Panc1 (cell line): ENCODE results near the gene SPEM2. TPM values are rescaled to one million over a fixed set of nuclear protein-coding genes. Genes with fewer than 3 reads are reported as not detected.
A peak's percentile ranks its signal among the peaks of the same experiment; 100 is the strongest.

Experiments
- ATAC-seq: fragments of 200-7000 bp; cut with Tn5 transposase; 2 replicates; pipeline ENCODE4 v1.9.1; 2020; ENCODE audit warnings: mild to moderate bottlenecking, moderate library complexity
- BruUV-seq: library from RNA; stranded (reverse); fragments of 400-500 nt; replicated peaks from 2 replicates; lab custom pipeline; 2021; lab: Mats Ljungman, UMichigan
- CTCF ChIA-PET: fragments of 300-600 bp; sonication (Branson Sonifier 250); formaldehyde crosslinking; loops from one replicate; lab custom pipeline; 2022; ENCODE audit warnings: antibody characterized with exemption; lab: Charles Lee
- POLR2A ChIA-PET: fragments of 300-600 bp; sonication (Branson Sonifier 250); formaldehyde crosslinking; loops from one replicate; lab custom pipeline; 2022; ENCODE audit warnings: antibody characterized with exemption; lab: Charles Lee
- DNase-seq: peaks from one replicate; pipeline ENCODE4 v3.0.0-alpha.2; 2010; ENCODE audit warnings: low read depth, low spot score
- H3K27ac ChIP-seq: 2 replicates; pipeline ENCODE4 v1.5.1; 2011; ENCODE audit warnings: mild to moderate bottlenecking, low read length, inconsistent platforms
- H3K27me3 ChIP-seq: fragments of 200-500 bp; sonication (Bioruptor generic); 2 replicates; pipeline ENCODE4 v1.6.0; 2014; ENCODE audit warnings: low read length, inconsistent platforms; ENCODE audit not compliant: control insufficient read depth, insufficient read depth
- H3K36me3 ChIP-seq: fragments of 200-500 bp; sonication (Bioruptor generic); 2 replicates; pipeline ENCODE4 v1.5.1; 2014; ENCODE audit warnings: inconsistent platforms, mild to moderate bottlenecking, low read length, moderate library complexity; ENCODE audit not compliant: control insufficient read depth, insufficient read depth
- H3K4me1 ChIP-seq: 2 replicates; pipeline ENCODE4 v1.5.1; 2011; ENCODE audit warnings: inconsistent platforms, mild to moderate bottlenecking, low read length, moderate library complexity; ENCODE audit not compliant: control insufficient read depth, insufficient read depth
- H3K4me3 ChIP-seq, 2 experiments: 2 replicates each; pipeline ENCODE4 v1.5.1; 2011 to 2012; ENCODE audit warnings: low read depth in 2 of 2, low read length in 2 of 2, mild to moderate bottlenecking in 2 of 2, inconsistent platforms in 1 of 2, moderate library complexity in 1 of 2
- H3K9me3 ChIP-seq: fragments of 200-500 bp; sonication (Bioruptor generic); 2 replicates; pipeline ENCODE4 v1.5.1; 2014; ENCODE audit warnings: low read depth, mild to moderate bottlenecking, inconsistent platforms, low read length, moderate library complexity; ENCODE audit not compliant: control insufficient read depth, insufficient read depth
- POLR2AphosphoS5 ChIP-seq: IDR thresholded peaks from 2 replicates; pipeline ENCODE4 v1.6.1; 2012; ENCODE audit warnings: mild to moderate bottlenecking, low read depth, low read length, moderate library complexity
- SIN3A ChIP-seq: IDR thresholded peaks from 2 replicates; pipeline ENCODE4 v1.6.1; 2012; ENCODE audit warnings: low read depth, mild to moderate bottlenecking, low read length, moderate library complexity, borderline replicate concordance; ENCODE audit not compliant: insufficient read depth
- TCF7L2 ChIP-seq: IDR thresholded peaks from 2 replicates; pipeline ENCODE4 v1.6.1; 2011; ENCODE audit warnings: mild to moderate bottlenecking, low read depth, low read length, inconsistent platforms
- in situ Hi-C: cut with HindIII; loops from 2 replicates; pipeline ENCODE4 v1.10.0; 2016; ENCODE audit warnings: low sequenced_read_pairs, low pct_unique_long_range_greater_than_20kb
- intact Hi-C: fragments of 100-400 bp; cut with micrococcal nuclease; formaldehyde crosslinking; loops from one replicate; pipeline ENCODE4 v1.10.0; 2022; ENCODE audit not compliant: unreplicated experiment
- total RNA-seq: library from RNA; stranded (reverse); gene quantifications from one replicate; pipeline ENCODE4 v1.2.1, GENCODE V29; 2021; ENCODE audit not compliant: unreplicated experiment
- TF ChIP-seq, protein P1 (sequence below), 2 experiments: IDR thresholded peaks; 2 replicates each; pipeline ENCODE4 v1.6.1; 2011 to 2012; ENCODE audit warnings: low read depth in 2 of 2, control low read depth in 1 of 2, low read length in 1 of 2, mild to moderate bottlenecking in 1 of 2, moderate library complexity in 1 of 2; ENCODE audit not compliant: insufficient read depth in 1 of 2
- TF ChIP-seq, protein P2 (sequence below): fragments of 450-650 bp; IDR thresholded peaks from 2 replicates; pipeline ENCODE4 v1.5.1; 2017; ENCODE audit warnings: mild to moderate bottlenecking

Gene SPEM2
- total RNA-seq, 1 experiment from 2014 or later: not detected

DNA sequence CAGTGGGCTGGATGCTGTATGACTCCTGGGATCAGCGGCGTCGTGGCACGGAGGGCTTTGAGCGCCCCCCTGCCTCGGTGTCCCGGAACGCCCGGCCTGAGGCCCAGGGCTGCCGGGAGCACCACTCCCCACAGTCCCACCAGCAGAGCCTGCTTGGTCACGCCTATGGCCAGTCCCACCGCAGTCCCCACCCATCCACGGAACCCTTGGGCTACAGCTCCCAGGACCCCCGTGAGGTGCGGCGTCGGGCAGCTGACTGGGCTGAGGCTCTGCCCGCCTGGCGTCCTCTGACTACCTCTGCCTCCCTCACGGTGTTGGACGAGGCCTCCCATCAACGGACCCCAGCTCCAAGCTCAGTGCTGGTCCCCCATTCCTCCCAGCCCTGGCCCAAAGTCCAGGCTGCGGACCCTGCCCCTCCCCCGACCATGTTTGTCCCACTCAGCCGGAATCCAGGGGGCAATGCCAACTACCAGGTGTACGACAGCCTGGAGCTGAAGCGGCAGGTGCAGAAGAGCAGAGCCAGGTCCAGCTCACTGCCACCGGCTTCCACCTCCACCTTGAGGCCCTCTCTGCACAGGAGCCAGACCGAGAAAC, 1.6 kb downstream of the SPEM2 start:
- ATAC-seq (no peak), DNase-seq (no peak)
- Histone ChIP-seq H3K4me3 (no peak overlapping the region), H3K27ac (no peak overlapping the region), H3K9me3 (no peaks in the 10 kb centered on the region), H3K4me1 (no peaks in the 10 kb centered on the region), H3K36me3 (no peaks in the 10 kb centered on the region), H3K27me3 (no peaks in the 10 kb centered on the region)
- in situ Hi-C loops: no loop called here
- ChIA-PET POLR2A (no interaction called here), CTCF (no interaction called here)
- intact Hi-C loops: no loop called here
- BruUV-seq: no TSS peak
- TF ChIP-seq POLR2AphosphoS5: no peak

DNA sequence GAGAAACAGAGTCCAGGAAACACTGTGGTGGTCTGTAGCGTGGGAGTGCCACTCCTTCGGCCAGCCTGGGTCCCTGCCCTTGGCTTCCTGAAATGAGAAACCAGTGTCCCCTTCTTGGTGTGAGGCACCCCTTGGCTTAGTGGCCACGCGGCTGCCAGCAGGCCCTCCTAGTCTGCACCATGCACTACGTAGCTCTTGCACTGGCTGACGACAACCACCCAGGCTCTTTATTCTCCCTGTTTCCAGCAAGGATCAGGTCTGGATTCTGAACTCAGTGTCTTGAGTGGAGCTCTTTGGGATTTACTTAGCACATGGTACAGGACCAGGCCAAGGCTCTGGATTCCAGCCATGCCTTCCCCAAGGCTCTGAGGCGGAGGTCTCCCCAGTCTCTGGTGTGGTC, 2.1 kb downstream of the SPEM2 start:
- H3K4me1 ChIP-seq: no peaks in the 10 kb centered on the region
- ATAC-seq (0 out of 2 replicates have a peak, but pooled peaks have one; percentile 31), DNase-seq (no peak)
- no peaks in the 10 kb centered on the region for H3K27me3 ChIP-seq
- TF ChIP-seq TCF7L2: no peak
- POLR2A ChIA-PET: no interaction called here
- CTCF ChIA-PET: no interaction called here
- H3K4me3 ChIP-seq: no peak overlapping the region
- BruUV-seq: no TSS peak
- H3K9me3 ChIP-seq: no peaks in the 10 kb centered on the region
- intact Hi-C loops: no loop called here
- H3K27ac ChIP-seq: no peak overlapping the region
- H3K36me3 ChIP-seq: no peaks in the 10 kb centered on the region
- in situ Hi-C loops: no loop called here

DNA sequence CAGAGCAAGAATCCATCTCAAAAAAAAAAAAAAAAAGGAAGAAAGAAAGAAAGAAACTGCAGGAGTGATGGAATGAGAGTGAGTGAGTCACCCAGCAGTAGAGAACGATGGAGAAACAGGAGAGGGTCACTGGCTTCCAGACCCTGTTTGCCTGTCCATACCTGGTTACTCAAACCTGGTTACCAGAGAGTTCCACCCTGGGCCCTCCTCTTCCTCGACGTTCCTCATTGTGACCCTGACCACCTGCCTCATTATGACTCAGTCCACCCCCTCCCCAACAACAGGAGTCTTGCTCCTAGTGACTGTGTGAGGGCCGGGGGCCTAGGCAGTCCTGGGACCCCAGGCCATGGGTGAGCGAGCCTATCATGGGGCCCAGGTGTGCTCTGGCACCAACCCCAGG, 3.1 kb downstream of the SPEM2 start, which contains the start of gene SPEM3:
SPEM3 (plus strand) TSS at position 301 of the 400 bp plus-strand sequence; CDS start at position 347, 46 bp downstream.
- intact Hi-C loops: no loop called here
- Histone ChIP-seq H3K36me3 (no peaks in the 10 kb centered on the region), H3K4me3 (no peak within 1 kb of the TSS), H3K27me3 (no peaks in the 10 kb centered on the region), H3K4me1 (no peaks in the 10 kb centered on the region), H3K27ac (no peak within 1 kb of the TSS), H3K9me3 (no peaks in the 10 kb centered on the region)
- no peak for DNase-seq
- ChIA-PET CTCF (no interaction called here), POLR2A (no interaction called here)
- no TSS peak for BruUV-seq
- no peak for TF ChIP-seq POLR2AphosphoS5
- TF ChIP-seq, protein P1, sequence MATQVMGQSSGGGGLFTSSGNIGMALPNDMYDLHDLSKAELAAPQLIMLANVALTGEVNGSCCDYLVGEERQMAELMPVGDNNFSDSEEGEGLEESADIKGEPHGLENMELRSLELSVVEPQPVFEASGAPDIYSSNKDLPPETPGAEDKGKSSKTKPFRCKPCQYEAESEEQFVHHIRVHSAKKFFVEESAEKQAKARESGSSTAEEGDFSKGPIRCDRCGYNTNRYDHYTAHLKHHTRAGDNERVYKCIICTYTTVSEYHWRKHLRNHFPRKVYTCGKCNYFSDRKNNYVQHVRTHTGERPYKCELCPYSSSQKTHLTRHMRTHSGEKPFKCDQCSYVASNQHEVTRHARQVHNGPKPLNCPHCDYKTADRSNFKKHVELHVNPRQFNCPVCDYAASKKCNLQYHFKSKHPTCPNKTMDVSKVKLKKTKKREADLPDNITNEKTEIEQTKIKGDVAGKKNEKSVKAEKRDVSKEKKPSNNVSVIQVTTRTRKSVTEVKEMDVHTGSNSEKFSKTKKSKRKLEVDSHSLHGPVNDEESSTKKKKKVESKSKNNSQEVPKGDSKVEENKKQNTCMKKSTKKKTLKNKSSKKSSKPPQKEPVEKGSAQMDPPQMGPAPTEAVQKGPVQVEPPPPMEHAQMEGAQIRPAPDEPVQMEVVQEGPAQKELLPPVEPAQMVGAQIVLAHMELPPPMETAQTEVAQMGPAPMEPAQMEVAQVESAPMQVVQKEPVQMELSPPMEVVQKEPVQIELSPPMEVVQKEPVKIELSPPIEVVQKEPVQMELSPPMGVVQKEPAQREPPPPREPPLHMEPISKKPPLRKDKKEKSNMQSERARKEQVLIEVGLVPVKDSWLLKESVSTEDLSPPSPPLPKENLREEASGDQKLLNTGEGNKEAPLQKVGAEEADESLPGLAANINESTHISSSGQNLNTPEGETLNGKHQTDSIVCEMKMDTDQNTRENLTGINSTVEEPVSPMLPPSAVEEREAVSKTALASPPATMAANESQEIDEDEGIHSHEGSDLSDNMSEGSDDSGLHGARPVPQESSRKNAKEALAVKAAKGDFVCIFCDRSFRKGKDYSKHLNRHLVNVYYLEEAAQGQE (IDR thresholded peaks at IDR 0.05; ENCODE audit: insufficient read depth in 1 of 2, low read depth in 2 of 2, low read length in 1 of 2): no peak
- TF ChIP-seq, protein P2, sequence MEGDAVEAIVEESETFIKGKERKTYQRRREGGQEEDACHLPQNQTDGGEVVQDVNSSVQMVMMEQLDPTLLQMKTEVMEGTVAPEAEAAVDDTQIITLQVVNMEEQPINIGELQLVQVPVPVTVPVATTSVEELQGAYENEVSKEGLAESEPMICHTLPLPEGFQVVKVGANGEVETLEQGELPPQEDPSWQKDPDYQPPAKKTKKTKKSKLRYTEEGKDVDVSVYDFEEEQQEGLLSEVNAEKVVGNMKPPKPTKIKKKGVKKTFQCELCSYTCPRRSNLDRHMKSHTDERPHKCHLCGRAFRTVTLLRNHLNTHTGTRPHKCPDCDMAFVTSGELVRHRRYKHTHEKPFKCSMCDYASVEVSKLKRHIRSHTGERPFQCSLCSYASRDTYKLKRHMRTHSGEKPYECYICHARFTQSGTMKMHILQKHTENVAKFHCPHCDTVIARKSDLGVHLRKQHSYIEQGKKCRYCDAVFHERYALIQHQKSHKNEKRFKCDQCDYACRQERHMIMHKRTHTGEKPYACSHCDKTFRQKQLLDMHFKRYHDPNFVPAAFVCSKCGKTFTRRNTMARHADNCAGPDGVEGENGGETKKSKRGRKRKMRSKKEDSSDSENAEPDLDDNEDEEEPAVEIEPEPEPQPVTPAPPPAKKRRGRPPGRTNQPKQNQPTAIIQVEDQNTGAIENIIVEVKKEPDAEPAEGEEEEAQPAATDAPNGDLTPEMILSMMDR: no peak
- no peak for TF ChIP-seq SIN3A
- no peak for TF ChIP-seq TCF7L2
- in situ Hi-C loops: no loop called here
- no peak for ATAC-seq
